NK-92 treated with Interleukin-12 subunit alpha and Interleukin-12 subunit beta, amount 100 ng/mL, for 24 hours (cell line): Measurements from ENCODE around the gene LBR.

ENCODE experiments used
- DNase-seq: peaks from one replicate; lab custom pipeline; 2025; lab: John Stamatoyannopoulos, UW

LBR gene

GRCh38 chr1:225464851-225465792, 37.3 kb upstream of the LBR start:
- no peak for DNase-seq

DNA sequence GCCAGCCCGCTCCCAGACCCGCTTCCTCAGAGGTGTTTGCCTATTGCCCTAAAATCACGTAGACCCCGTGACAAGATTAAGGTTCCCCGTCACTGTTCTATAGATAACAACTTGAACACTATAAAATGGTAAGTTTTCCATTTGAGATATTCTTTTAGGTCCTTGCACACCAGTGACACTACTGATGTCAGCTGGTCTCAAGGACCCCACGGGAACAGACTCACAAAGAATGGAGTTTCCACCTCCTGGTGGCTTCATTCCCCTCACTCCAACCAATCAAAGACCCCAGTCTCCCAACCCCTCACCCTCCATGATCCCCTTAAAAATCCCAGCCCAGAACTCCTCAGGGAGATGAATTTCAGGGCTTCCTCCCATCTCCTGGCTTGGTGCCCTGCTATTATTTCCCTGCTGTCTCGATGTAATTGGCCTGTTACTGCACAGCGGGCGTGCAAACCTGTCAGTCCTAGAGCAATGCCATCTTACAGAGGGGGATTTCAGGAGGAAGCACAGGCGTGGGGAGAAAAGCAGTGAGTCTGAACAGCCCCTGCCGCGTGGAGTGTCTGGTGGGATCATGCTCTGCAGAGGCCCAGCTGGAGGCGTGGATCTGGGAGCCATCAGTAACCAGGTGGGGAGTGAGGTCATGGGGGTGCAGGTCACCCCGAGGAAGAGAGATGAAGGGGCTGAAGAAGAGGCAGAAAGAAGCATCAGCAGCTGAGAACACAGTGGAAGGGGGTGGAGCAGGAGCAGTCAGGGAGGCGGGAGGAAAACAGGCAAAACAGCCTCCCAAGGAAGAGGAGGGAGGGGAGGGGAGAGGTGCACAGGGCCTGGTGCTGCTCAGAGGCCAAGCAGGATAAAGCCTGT, 35.1 kb upstream of the LBR start:
- DNase-seq = no peak

DNA sequence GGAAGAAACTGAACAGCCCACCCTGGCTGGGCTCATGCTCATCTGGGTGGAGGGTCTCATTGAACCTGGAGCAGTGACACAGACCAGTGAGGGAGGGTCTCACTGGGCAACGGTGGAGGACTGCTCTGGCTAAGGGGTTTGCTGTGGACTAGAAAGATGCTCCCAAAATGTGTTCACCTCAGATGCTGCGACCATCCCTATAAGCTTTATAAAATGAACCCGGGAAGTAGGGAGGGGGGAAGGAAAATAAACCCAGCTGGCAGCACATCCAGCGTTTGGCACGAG, 34.5 kb upstream of the LBR start:
- DNase-seq = no peak

GRCh38 chr1:225461533-225462428, 33.9 kb upstream of the LBR start:
- no peak for DNase-seq

DNA sequence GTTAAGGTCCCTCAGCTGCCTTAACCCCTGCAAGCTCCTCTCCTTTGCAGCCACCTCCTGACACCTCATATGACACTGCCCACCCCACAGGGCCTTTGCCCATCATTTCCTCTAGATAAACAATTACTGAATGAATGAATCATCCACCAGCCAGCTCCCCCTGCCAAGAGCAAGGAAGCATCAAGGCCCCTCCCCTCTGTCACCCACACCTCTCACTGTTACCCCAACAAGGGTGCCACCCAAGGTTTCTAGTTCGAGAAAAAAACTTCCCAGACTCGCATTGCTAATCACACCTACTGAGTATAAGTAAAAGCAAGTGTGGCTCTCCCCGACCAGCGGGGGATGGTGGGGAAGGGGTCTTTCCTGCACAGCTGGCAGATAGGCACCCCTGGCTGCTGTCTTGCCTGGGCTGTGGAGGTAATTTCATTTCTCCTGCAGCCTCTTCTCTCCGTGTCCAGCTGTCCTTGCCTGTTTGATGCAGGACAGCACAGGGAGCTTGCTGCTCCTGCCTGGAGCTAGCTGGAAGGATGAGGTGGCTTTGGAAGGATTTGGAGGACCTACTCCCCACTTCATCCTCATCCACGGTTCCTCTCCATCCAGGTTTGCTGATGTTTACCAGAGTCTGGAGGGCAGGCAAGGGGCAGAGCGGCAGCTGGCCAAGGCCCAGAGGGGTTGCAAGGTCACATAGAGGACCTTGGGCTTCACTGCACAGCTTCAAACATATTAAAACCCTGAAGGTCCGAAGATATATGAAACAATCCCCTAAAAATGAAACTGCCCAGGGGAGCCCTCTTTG, 33.1 kb upstream of the LBR start:
- peak; percentile 77 for DNase-seq

DNA sequence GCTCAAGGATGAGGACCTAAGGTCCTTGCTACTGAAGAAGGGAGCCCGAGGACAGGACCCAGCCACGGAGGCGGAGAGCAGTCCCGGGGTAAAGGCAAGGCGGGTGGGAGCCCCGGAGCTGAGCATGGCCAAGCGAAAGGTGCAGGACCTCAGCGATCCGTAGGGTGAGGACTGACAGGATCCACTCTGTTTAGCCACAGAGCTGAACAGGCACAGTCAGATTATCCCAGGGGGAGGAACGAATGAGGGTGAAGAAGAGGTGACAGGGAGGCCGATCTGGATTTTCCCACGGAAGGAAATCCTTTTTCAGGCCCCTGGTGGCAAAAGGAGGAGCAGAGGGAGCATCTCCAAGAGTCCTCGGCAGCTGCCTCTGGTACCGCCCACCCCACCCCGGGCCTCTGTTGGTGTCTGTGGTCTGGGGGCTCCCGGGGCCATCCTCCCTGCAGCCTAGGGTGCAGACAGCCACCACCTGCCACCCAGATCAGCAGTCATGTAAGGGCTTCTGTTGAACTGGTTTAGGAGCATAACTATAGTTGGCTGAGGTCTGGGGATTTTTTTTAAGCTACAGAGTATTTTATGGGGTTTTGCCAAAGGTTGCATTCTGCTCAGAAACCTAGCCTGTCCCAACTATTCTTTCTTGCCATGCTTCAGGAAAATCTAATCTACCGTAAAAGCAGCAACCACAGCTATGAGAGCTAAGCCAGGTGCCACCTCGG, 32.3 kb upstream of the LBR start:
- DNase-seq = no peak

DNA sequence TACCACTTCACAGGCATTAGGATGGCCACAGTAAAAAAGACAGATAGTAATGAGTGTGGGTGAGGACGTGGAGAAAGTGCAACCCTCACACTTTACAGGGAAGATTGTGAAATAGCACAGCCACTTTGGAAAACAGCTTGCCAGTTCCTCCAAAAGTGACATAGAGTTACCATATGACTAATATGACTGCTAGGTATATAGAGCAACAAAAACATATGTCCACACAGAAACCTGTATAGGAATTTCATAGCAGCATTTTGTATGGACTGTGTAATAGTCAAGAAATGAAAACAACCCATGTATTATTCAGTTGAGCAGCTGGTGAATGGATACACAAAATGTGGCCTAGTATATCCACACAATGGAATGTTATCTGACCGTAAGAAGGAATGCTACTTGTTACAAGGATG, 30.4 kb upstream of the LBR start:
- no peak for DNase-seq

GRCh38 chr1:225454733-225455132, 26.9 kb upstream of the LBR start:
- peak; percentile 82 for DNase-seq

GRCh38 chr1:225453797-225454648, 26.2 kb upstream of the LBR start:
- DNase-seq = no peak

GRCh38 chr1:225451840-225452515, 24.1 kb upstream of the LBR start:
- no peak for DNase-seq

GRCh38 chr1:225451340-225451739, 23.5 kb upstream of the LBR start:
- DNase-seq = no peak

DNA sequence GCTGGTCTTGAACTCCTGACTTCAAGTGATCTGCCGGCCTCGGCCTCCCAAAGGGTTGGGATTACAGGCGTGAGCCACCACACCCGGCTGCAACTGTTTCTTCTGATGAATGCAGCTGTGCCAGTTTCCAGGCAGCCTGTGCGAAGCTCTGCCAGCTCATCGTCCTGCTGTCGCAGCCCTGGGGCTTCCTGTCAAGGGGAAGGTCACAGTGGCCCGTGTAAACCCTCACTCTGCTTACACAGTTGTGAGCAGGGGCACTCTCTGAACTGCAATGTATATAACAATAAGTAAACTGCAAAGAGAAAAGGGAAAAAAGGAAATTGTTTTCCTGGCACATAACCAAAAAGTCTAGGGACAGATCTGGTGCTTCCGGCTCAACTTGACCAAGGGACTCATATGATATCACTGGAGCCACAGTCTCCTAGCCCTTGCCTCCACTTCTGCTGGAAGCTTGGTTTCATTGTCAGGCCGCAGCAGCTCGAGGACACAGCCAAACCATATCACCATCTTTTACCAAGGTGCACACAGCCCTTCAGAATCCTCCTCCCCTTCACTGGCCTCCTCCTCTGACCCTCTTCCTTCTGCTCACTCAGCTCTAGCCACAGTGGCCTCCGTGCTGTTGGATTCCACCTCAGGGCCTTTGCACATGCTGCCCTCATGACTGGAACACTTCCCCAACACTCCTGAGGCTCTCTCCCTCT, 22.8 kb upstream of the LBR start:
- no peak for DNase-seq

GRCh38 chr1:225449774-225450173, 21.9 kb upstream of the LBR start:
- DNase-seq = no peak

DNA sequence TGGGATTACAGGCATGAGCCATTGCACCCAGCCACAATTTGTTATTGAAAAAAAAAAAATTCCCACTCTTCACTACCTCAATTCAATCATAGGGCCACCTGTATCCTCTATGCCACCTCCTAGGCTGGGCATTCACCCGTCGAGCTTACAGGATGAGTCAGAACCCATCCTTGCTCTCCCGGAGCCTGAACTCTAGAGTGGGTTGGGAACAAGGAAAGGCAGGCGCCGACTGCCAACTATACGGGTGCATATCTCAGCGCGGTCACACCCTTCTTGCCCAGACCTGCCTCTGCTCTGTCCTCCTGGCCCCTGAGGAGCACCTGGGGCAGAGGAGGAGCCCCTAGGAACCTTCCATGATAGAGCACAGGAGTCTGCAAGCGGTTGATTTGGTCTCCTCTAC, 21.4 kb upstream of the LBR start:
- DNase-seq = no peak

DNA sequence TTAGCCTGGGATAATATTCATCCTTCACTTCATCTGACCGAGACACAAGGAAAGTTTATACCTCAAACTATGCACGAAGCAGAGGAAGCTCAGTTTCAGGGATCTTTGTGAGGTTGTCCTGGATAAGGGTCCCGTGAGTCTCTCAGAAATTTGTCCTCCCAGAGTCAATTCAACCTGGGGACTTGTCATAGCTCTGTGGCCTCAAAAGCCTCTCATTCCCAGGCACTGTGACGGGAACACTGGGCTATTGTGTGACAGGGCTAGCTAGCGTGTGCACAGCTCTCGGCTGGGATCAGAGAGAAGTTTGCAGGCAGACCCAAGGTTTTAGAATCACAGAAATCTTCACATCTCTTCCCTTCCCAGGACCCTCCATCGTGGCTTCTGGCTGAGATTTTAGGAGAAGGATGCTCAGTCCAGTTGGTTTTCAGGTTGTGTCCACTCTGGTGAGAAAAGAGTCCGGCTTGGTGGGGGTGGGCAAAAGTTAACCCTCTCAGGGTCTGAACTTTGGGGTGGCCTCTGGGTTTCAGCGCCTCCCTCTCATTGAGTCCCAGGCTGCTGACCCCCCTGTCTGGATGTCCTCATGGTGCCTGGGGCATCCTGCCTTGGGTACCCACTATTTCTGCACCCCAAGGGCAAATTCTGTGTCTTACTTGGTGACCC, 20.4 kb upstream of the LBR start:
- no peak for DNase-seq

GRCh38 chr1:225447650-225448089, 19.8 kb upstream of the LBR start:
- DNase-seq = no peak

GRCh38 chr1:225446981-225447615, 19.3 kb upstream of the LBR start:
- DNase-seq = no peak

DNA sequence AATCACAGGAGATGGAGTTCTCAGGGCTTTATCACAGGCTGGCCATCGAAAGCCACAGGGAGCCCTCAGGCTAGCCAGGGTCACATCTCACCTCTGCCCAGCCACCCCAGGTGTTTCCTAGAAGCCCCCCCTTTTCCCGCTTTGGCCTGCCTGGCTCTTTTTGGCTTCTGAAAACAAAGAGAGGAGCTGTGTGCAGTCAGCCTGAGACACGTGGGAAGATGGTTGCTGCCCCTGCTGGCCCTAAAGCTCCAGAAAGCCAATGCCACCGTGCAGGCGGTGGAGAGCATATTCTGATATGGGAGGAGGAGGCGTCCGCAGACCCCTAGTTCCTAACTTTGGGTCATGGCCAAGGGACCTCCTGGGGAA, 18.7 kb upstream of the LBR start:
- no peak for DNase-seq
